OCI-LY7 (cell line): ENCODE results near the gene PLD1. TPM values are rescaled to one million over a fixed set of nuclear protein-coding genes. Genes with fewer than 3 reads are reported as not detected.

ENCODE experiments used
- BruUV-seq: library from RNA; stranded (reverse); fragments of 400-500 nt; replicated peaks from 2 replicates; lab custom pipeline; 2021; lab: Mats Ljungman, UMichigan
- CTCF ChIA-PET: fragments of 300-600 bp; sonication (Branson Sonifier 250); formaldehyde crosslinking; loops from one replicate; lab custom pipeline; 2022; ENCODE audit warnings: antibody characterized with exemption; ENCODE audit not compliant: unreplicated experiment; lab: Charles Lee
- POLR2A ChIA-PET: fragments of 300-600 bp; sonication (Branson Sonifier 250); formaldehyde crosslinking; loops from one replicate; lab custom pipeline; 2022; ENCODE audit warnings: antibody characterized with exemption; lab: Charles Lee
- DNase-seq: peaks from one replicate; pipeline ENCODE4 v3.0.0-alpha.2; 2015; ENCODE audit warnings: low spot score
- H2AFZ ChIP-seq: fragments of 200-600 bp; sonication (generic), shearing (Covaris generic); 2 replicates; pipeline ENCODE4 v1.6.1; 2014; ENCODE audit warnings: mild to moderate bottlenecking, antibody characterized with exemption, low read length, moderate library complexity
- H3K27ac ChIP-seq: fragments of 200-600 bp; sonication (generic); 2 replicates; pipeline ENCODE4 v1.5.1; 2014; ENCODE audit warnings: mixed run types, low read depth, mild to moderate bottlenecking, moderate library complexity, low read length, inconsistent platforms; ENCODE audit not compliant: poor library complexity, severe bottlenecking
- H3K36me3 ChIP-seq: fragments of 200-600 bp; sonication (generic); 2 replicates; pipeline ENCODE4 v1.6.1; 2014; ENCODE audit warnings: mild to moderate bottlenecking, antibody characterized with exemption, low read length, moderate library complexity, mixed read lengths; ENCODE audit not compliant: insufficient read depth
- H3K4me1 ChIP-seq: fragments of 200-600 bp; sonication (generic); 2 replicates; pipeline ENCODE4 v1.5.1; 2014; ENCODE audit warnings: mild to moderate bottlenecking, low read length; ENCODE audit not compliant: insufficient read depth, poor library complexity, severe bottlenecking
- H3K4me2 ChIP-seq: fragments of 200-600 bp; sonication (generic); 2 replicates; pipeline ENCODE4 v1.6.1; 2014; ENCODE audit warnings: mild to moderate bottlenecking, low read length
- H3K4me3 ChIP-seq: fragments of 200-600 bp; sonication (generic); 2 replicates; pipeline ENCODE4 v1.5.1; 2014; ENCODE audit warnings: mild to moderate bottlenecking, low read depth, low read length; ENCODE audit not compliant: poor library complexity, severe bottlenecking
- H3K79me2 ChIP-seq: fragments of 200-600 bp; sonication (generic); 2 replicates; pipeline ENCODE4 v1.6.1; 2016; ENCODE audit warnings: low read depth, mild to moderate bottlenecking, low read length, moderate library complexity, mixed read lengths; ENCODE audit not compliant: insufficient read depth
- H3K9me2 ChIP-seq: fragments of 200-600 bp; sonication (generic); 2 replicates; pipeline ENCODE4 v1.6.1; 2016; ENCODE audit warnings: mild to moderate bottlenecking, low read length, mixed read lengths; ENCODE audit not compliant: insufficient read depth
- H3K9me3 ChIP-seq: fragments of 200-600 bp; sonication (generic); 2 replicates; pipeline ENCODE4 v1.6.1; 2014; ENCODE audit warnings: mild to moderate bottlenecking, mixed run types, low read length, mixed read lengths
- H4K20me1 ChIP-seq: fragments of 200-600 bp; sonication (generic); 2 replicates; pipeline ENCODE4 v1.6.1; 2014; ENCODE audit warnings: mild to moderate bottlenecking, antibody characterized with exemption, low read length, moderate library complexity, mixed read lengths; ENCODE audit not compliant: insufficient read depth
- EZH2phosphoT487 ChIP-seq: fragments of 200-600 bp; sonication (generic); IDR thresholded peaks from 2 replicates; pipeline ENCODE4 v1.6.1; 2018; ENCODE audit warnings: low read depth, borderline replicate concordance, mild to moderate bottlenecking, mixed run types, antibody characterized with exemption, low read length, moderate library complexity, mixed read lengths
- intact Hi-C: fragments of 100-400 bp; cut with micrococcal nuclease; formaldehyde crosslinking; loops from one replicate; pipeline ENCODE4 v1.10.0; 2022; ENCODE audit not compliant: unreplicated experiment
- total RNA-seq, 2 experiments: library from RNA; depleted of rRNA in 1 of 2; stranded (reverse); fragments of >200 nt in 1 of 2; shearing (Covaris generic) in 1 of 2; gene quantifications; 2 replicates each; pipeline ENCODE4 v1.2.3, GENCODE V29; 2014 to 2022
- TF ChIP-seq, protein P1 (sequence below): fragments of 200-600 bp; sonication (generic); conservative IDR thresholded peaks from 2 replicates; pipeline ENCODE4 v1.5.1; 2014; ENCODE audit warnings: mild to moderate bottlenecking, antibody characterized with exemption, low read length, moderate library complexity, mixed read lengths

The PLD1 gene
- total RNA-seq, 2 experiments from 2014 or later = not detected

DNA sequence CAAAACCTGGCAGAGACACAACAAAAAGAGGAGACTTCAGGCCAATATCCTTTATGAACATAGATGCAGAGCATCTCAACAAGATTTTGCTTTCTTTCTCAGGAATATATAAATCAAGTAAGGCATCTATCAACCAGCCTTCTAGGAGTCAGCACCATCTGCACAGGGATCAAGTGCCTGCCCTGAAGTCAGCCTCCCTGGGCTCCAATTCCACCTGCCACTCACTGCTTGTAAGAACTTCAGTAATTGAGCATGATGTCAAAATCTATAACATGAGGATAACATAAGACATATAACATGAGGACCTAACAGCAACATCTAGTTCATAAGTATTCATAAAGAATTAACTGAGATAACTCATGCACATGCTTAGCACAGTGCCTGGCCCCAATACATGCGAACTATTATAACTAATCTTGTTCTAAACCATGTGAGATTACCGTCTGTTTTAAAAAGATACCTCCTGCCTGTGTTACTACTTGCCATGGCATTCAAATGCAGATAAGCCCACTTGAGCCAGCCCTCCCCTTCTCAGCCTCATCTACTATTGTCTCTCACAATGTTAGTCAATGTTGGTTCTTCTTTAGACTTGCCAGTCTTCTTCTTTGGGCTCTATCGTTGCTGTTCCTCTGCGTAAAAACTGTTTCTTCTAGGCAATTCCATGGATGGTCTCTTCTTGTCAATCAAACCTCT lies 91.6 kb downstream of the PLD1 start:
- BruUV-seq = no TSS peak
- ChIA-PET CTCF (no interaction called here), POLR2A (no interaction called here)
- Histone ChIP-seq H3K4me1 (no peaks in the 10 kb centered on the region), H3K9me2 (no peaks in the 10 kb centered on the region), H3K4me2 (no peak overlapping the region), H3K4me3 (no peak overlapping the region), H3K79me2 (no peaks in the 10 kb centered on the region), H3K9me3 (no peaks in the 10 kb centered on the region), H2AFZ (no peak overlapping the region), H4K20me1 (no peaks in the 10 kb centered on the region), H3K36me3 (no peaks in the 10 kb centered on the region), H3K27ac (no peak overlapping the region)
- intact Hi-C loops = no loop called here
- TF ChIP-seq, protein P1, sequence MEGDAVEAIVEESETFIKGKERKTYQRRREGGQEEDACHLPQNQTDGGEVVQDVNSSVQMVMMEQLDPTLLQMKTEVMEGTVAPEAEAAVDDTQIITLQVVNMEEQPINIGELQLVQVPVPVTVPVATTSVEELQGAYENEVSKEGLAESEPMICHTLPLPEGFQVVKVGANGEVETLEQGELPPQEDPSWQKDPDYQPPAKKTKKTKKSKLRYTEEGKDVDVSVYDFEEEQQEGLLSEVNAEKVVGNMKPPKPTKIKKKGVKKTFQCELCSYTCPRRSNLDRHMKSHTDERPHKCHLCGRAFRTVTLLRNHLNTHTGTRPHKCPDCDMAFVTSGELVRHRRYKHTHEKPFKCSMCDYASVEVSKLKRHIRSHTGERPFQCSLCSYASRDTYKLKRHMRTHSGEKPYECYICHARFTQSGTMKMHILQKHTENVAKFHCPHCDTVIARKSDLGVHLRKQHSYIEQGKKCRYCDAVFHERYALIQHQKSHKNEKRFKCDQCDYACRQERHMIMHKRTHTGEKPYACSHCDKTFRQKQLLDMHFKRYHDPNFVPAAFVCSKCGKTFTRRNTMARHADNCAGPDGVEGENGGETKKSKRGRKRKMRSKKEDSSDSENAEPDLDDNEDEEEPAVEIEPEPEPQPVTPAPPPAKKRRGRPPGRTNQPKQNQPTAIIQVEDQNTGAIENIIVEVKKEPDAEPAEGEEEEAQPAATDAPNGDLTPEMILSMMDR = no peak
- TF ChIP-seq EZH2phosphoT487 = no peak
- no peak for DNase-seq

DNA sequence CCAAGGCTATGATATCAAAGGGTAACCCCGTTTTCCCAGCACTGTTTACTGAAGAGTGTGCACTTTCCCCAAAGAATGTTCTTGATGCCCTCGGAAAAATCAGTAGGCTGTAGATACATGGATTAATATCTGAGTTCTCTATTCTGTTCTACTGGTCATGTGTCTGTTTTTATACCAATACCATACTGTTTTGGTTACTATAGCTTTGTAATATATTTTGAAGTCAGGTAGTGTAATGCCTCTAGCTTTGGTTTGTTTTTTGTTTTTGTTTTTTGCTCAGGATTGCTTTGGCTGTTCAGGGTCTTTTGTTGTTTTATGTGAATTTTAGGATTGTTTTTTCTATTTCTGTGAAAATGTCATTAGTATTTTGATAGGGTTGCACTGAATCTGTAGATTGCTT lies 95.1 kb downstream of the PLD1 start:
- Histone ChIP-seq H4K20me1 (no peaks in the 10 kb centered on the region), H3K9me2 (no peaks in the 10 kb centered on the region), H3K4me3 (no peak overlapping the region), H3K79me2 (no peaks in the 10 kb centered on the region), H3K9me3 (no peaks in the 10 kb centered on the region), H3K36me3 (no peaks in the 10 kb centered on the region), H3K4me2 (no peak overlapping the region), H3K4me1 (no peaks in the 10 kb centered on the region), H2AFZ (no peak overlapping the region), H3K27ac (no peak overlapping the region)
- no peak for TF ChIP-seq EZH2phosphoT487
- TF ChIP-seq, protein P1 = no peak
- no TSS peak for BruUV-seq
- POLR2A ChIA-PET = interaction anchor here (1.1 kb wide), 1 partner anchor 22 kb away, joined by 4 read pairs; no protein-coding TSS in a partner anchor
- no peak for DNase-seq
- intact Hi-C loops = no loop called here
- CTCF ChIA-PET = no interaction called here

DNA sequence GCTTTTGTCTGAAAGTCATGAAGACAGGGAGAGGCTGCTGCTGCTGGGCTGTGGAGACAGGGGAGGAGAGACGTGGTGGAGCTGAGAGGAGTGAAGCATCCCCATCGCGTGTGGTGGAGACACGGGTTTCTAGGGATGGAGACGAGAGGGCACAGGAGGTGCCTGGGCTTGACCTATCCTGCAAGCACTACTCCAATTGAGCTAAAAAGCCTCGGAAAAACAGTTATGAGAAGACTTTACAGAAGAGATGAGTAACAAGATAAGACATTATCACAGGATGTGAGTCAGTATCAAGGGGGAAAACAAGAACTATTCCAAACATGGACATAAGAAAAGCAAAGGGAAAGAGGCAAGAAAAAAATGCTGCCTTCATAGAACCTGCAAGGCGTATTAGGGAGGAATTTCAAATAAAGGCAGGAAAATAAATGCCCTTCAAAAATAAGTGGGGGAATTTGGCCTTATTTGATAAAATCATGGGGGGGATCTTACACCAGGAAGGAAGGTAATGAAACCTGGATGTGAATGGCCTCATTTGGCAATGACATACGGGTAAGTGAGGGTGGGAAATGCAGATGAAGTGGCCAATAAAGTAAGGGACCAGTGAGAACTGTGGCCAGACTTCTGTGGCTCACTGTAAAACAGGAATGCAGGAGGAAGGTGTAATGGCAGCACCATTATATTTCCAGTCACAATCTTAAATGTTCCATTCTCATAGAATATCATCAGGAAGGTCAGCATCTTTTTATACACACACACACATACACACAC lies 97.9 kb downstream of the PLD1 start:
- Histone ChIP-seq H3K79me2 (no peaks in the 10 kb centered on the region), H3K9me3 (no peaks in the 10 kb centered on the region), H3K4me3 (no peak overlapping the region), H2AFZ (no peak overlapping the region), H3K4me2 (no peak overlapping the region), H4K20me1 (no peaks in the 10 kb centered on the region), H3K27ac (no peak overlapping the region), H3K36me3 (no peaks in the 10 kb centered on the region), H3K9me2 (no peaks in the 10 kb centered on the region), H3K4me1 (no peaks in the 10 kb centered on the region)
- CTCF ChIA-PET = no interaction called here
- BruUV-seq = no TSS peak
- POLR2A ChIA-PET = no interaction called here
- TF ChIP-seq, protein P1 = no peak
- no peak for TF ChIP-seq EZH2phosphoT487
- no peak for DNase-seq
- intact Hi-C loops = no loop called here
